Measurements from ENCODE around the gene TESPA1.

DNA sequence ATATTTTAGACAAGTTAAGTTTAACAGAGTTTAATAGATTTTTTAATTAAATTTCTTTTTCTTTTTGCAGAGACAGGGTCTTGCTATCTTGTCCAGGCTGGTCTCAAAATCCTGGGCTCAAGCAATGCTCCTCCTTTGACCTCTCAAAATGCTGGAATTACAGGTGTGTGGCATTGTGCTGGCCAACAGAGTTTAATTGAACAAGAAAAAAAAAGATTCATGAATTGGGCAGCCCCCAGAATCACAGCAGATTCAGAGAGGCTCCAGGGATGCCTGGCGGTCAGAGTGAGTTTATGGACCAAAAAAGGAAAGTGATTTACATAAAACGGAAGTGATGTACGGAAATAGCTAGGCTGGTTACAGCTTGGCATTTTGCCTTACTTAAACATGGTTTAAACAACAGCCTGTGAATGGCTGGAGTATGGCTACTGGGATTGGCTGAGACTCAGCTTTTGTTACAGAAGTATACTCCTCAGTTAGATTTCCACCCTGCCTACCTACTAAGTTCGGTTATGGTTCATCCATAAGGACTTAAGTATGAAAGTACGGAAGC lies 14.5 kb upstream of the TESPA1 start:
- TF ChIP-seq EZH2 (IDR thresholded peaks at IDR 0.05; ENCODE audit: low read length, missing control alignments), result no peak
- TF ChIP-seq, protein P1, sequence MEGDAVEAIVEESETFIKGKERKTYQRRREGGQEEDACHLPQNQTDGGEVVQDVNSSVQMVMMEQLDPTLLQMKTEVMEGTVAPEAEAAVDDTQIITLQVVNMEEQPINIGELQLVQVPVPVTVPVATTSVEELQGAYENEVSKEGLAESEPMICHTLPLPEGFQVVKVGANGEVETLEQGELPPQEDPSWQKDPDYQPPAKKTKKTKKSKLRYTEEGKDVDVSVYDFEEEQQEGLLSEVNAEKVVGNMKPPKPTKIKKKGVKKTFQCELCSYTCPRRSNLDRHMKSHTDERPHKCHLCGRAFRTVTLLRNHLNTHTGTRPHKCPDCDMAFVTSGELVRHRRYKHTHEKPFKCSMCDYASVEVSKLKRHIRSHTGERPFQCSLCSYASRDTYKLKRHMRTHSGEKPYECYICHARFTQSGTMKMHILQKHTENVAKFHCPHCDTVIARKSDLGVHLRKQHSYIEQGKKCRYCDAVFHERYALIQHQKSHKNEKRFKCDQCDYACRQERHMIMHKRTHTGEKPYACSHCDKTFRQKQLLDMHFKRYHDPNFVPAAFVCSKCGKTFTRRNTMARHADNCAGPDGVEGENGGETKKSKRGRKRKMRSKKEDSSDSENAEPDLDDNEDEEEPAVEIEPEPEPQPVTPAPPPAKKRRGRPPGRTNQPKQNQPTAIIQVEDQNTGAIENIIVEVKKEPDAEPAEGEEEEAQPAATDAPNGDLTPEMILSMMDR (conservative IDR thresholded peaks at IDR 0.05 in 1 of 2, IDR thresholded peaks at IDR 0.05 in 1 of 2; ENCODE audit: low read depth in 1 of 2, low read length in 2 of 2), result no peak

All from fibroblast of lung (primary cell).